GM04504 (cell line): ENCODE data around the gene CIPC.

Experiments
- DNase-seq: peaks from one replicate; pipeline ENCODE4 v3.0.0-alpha.2; 2012; ENCODE audit warnings: low read depth

The CIPC gene

GRCh38 chr14:77125823-77126325, 27.8 kb downstream of the CIPC start:
- DNase-seq = no peak

- no peak for DNase-seq
Observed at GRCh38 chr14:77126461-77126990, 28.5 kb downstream of the CIPC start.

- DNase-seq = no peak
Observed at GRCh38 chr14:77128414-77128891, 30.4 kb downstream of the CIPC start.

GRCh38 chr14:77130386-77130785, 32.3 kb downstream of the CIPC start:
- DNase-seq = no peak

GRCh38 chr14:77131206-77131605, 33.1 kb downstream of the CIPC start:
- DNase-seq = no peak

GRCh38 chr14:77131871-77132486, 33.9 kb downstream of the CIPC start:
- no peak for DNase-seq

- no peak for DNase-seq
Observed at GRCh38 chr14:77133720-77134338, 35.8 kb downstream of the CIPC start.

- DNase-seq = no peak
Observed at GRCh38 chr14:77139022-77139421, 41.0 kb downstream of the CIPC start.

- no peak for DNase-seq
Observed at GRCh38 chr14:77139540-77140358, 41.7 kb downstream of the CIPC start.

GRCh38 chr14:77140359-77141213, 42.5 kb downstream of the CIPC start:
- no peak for DNase-seq

- DNase-seq = no peak
Observed at GRCh38 chr14:77141214-77142004, 43.4 kb downstream of the CIPC start, which contains the start of gene ZDHHC22. TSS of gene ZDHHC22 (minus strand) at chr14:77141791. CDS start at chr14:77139738, 2,053 bp downstream.

GRCh38 chr14:77142005-77142800, 44.1 kb downstream of the CIPC start:
- DNase-seq = no peak

GRCh38 chr14:77143071-77143470, 45.0 kb downstream of the CIPC start:
- no peak for DNase-seq

GRCh38 chr14:77144412-77145115, 46.5 kb downstream of the CIPC start:
- DNase-seq = no peak

GRCh38 chr14:77145975-77146740, 48.1 kb downstream of the CIPC start:
- no peak for DNase-seq

- no peak for DNase-seq
Observed at GRCh38 chr14:77148510-77149231, 50.6 kb downstream of the CIPC start.

GRCh38 chr14:77151245-77151644, 53.2 kb downstream of the CIPC start:
- DNase-seq = no peak
